Omental fat pad (tissue), 4 donors: ENCODE measurements around the gene ZDHHC21. TPM values are rescaled to one million over a fixed set of nuclear protein-coding genes. Genes with fewer than 3 reads are reported as not detected.

Experiments
- ATAC-seq: fragments of 150-250 bp; one replicate; pipeline ENCODE4 v1.9.1; 2016; ENCODE audit warnings: mild to moderate bottlenecking, moderate library complexity; ENCODE audit not compliant: low FRiP score
- DNase-seq: peaks from one replicate; pipeline ENCODE4 v3.0.0-alpha.2; 2019; ENCODE audit warnings: low spot score
- CTCF ChIP-seq, 3 donors: fragments of 450-650 bp; IDR thresholded peaks; one replicate each; pipeline ENCODE4 v1.5.1; 2016 to 2017; ENCODE audit warnings: antibody characterized with exemption in 3 of 3, mild to moderate bottlenecking in 3 of 3, moderate library complexity in 2 of 3
- total RNA-seq, 4 donors: library from RNA; depleted of rRNA; stranded (reverse); fragments of >200 nt; gene quantifications; one replicate each; pipeline ENCODE4 v1.1.0, GENCODE V29; 2016

Gene ZDHHC21
- total RNA-seq: 10 to 100 TPM in 1 of 4 donors, 1 to 10 TPM in 3; 7.7 to 11.2 (median 8.3) TPM

- no peak for TF ChIP-seq CTCF (IDR thresholded peaks at IDR 0.05)
- no peak for DNase-seq
- peak; percentile 87 for ATAC-seq
Observed at GRCh38 chr9:14693251-14693861, at the start of gene ZDHHC21. ZDHHC21 (minus strand) TSS chr9:14693432; CDS start chr9:14674340, 19,092 bp downstream.

- DNase-seq (no peak), ATAC-seq (no peak)
- no peak for TF ChIP-seq CTCF (IDR thresholded peaks at IDR 0.05)
Observed at GRCh38 chr9:14741369-14741768, 48.1 kb upstream of the ZDHHC21 start.

GRCh38 chr9:14733133-14733532, 39.9 kb upstream of the ZDHHC21 start:
- TF ChIP-seq CTCF (IDR thresholded peaks at IDR 0.05): no peak
- ATAC-seq (no peak), DNase-seq (no peak)

GRCh38 chr9:14731294-14731981, 38.2 kb upstream of the ZDHHC21 start:
- ATAC-seq: no peak
- DNase-seq: no peak
- TF ChIP-seq CTCF (IDR thresholded peaks at IDR 0.05): no peak

GRCh38 chr9:14730461-14730898, 37.2 kb upstream of the ZDHHC21 start:
- ATAC-seq: no peak
- no peak for DNase-seq
- TF ChIP-seq CTCF (IDR thresholded peaks at IDR 0.05): no peak

- no peak for TF ChIP-seq CTCF (IDR thresholded peaks at IDR 0.05)
- no peak for ATAC-seq
- DNase-seq: no peak
Observed at GRCh38 chr9:14723301-14723700, 30.1 kb upstream of the ZDHHC21 start.
